Body of pancreas (tissue), 4 donors: Measurements from ENCODE around the gene TBC1D14. TPM values are rescaled to one million over a fixed set of nuclear protein-coding genes. Genes with fewer than 3 reads are reported as not detected.

ENCODE experiments used
- ATAC-seq: fragments of 150-250 bp; one replicate; pipeline ENCODE4 v1.9.1; 2016
- DNase-seq, 4 donors: peaks; one replicate each; pipeline ENCODE4 v3.0.0-alpha.2; 2019
- H3K27ac ChIP-seq, 4 donors: fragments of 200-600 bp; sonication (generic); 1 replicate in 3 of 4; 2 replicates in 1 of 4; pipeline versions ENCODE4 v1.5.1 to v1.6.1; 2016 to 2019; ENCODE audit warnings: mild to moderate bottlenecking in 1 of 4, mixed read lengths in 1 of 4, moderate library complexity in 1 of 4
- H3K27me3 ChIP-seq, 2 donors: fragments of 200-600 bp; sonication (generic); one replicate each; pipeline ENCODE4 v1.6.0; 2016; ENCODE audit warnings: mild to moderate bottlenecking in 1 of 2
- H3K36me3 ChIP-seq, 2 donors: fragments of 200-600 bp; sonication (generic); replicated peaks in 1 of 2; 2 replicates each; pipeline ENCODE4 v1.5.1; 2016; ENCODE audit warnings: low read depth in 2 of 2; ENCODE audit not compliant: insufficient read depth in 1 of 2
- H3K4me1 ChIP-seq: fragments of 200-600 bp; sonication (generic); one replicate; pipeline ENCODE4 v1.6.0; 2016
- H3K4me3 ChIP-seq, 2 donors: fragments of 200-600 bp; sonication (generic); 1 replicate in 1 of 2; 2 replicates in 1 of 2; pipeline ENCODE4 v1.5.1; 2016 to 2019
- H3K9me3 ChIP-seq, 3 donors: fragments of 200-600 bp; sonication (generic); 1 replicate in 2 of 3; 2 replicates in 1 of 3; pipeline ENCODE4 v1.5.1; 2016
- POLR2A ChIP-seq, 3 donors: fragments of 450-650 bp; IDR thresholded peaks; one replicate each; pipeline ENCODE4 v1.6.1; 2016; ENCODE audit warnings: antibody characterized with exemption in 3 of 3, mild to moderate bottlenecking in 2 of 3
- WGBS, 2 donors: methylation state at CpG; one replicate each; pipeline ENCODE4 v1.1.5; 2017; 5-methylcytosine and 5-hydroxymethylcytosine counted together
- intact Hi-C: fragments of 100-400 bp; cut with DNase I; formaldehyde crosslinking; loops from one replicate; pipeline ENCODE4 v1.15.1; 2023
- total RNA-seq, 2 donors: library from RNA; depleted of rRNA; stranded (reverse); fragments of >200 nt; gene quantifications; one replicate each; pipeline ENCODE4 v1.1.0, GENCODE V29; 2016
- TF ChIP-seq, protein P1 (sequence below), 7 experiments: fragments of 450-650 bp in 4 of 7; fragments of 200-600 bp in 3 of 7; sonication (generic) in 3 of 7; IDR thresholded peaks; one replicate each; pipeline ENCODE4 v1.5.1; 2016 to 2019; ENCODE audit warnings: antibody characterized with exemption in 7 of 7

Gene TBC1D14
- total RNA-seq, 2 donors from 2014 or later, result 10.5 to 20.0 TPM

DNA sequence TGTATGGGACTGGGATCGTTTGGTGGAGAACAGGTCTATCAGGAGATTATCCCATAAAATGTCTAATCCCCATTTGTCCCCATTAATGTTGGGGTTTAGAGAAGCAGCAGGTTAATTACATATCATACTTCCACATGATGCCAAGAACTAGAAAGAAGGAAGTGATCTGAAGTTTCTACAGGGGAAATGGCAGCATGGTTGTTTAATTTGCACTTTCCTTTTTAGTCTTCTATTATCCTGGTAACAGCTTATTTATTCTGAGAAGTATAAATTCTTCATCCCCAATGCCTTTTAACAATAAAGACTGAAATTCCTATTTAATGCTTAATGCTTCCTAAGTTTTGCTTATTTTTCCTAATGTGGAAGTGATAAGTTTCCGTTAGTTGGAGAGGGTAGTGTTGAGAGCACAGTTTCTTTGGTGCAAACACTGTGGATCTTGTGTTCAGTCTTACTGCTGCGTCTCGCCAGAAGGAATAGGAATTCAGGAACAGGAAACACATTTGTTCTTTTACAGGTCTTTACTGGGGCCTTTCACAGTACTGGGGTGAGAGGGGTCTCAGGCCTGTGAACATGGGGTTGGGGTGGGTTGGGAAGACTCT, 74.0 kb downstream of the TBC1D14 start:
- 74 to 79% methylated on average over 4 of the region's 4 CpGs for WGBS, 2 donors
- Histone ChIP-seq H3K9me3 (no peaks in the 10 kb centered on the region), H3K27ac (peak overlapping the region in 1 of 4 donors; percentile 5), H3K27me3 (no peaks in the 10 kb centered on the region), H3K4me1 (peaks cover 35% of the 10 kb centered on the region), H3K36me3 (no peaks in the 10 kb centered on the region), H3K4me3 (no peak overlapping the region)
- ATAC-seq (no peak), DNase-seq (no peak)
- intact Hi-C loops, result loop anchor here (5.0 kb wide), 1 partner anchor 71 kb away; no protein-coding TSS in a partner anchor
- TF ChIP-seq POLR2A (IDR thresholded peaks at IDR 0.05), result no peak

DNA sequence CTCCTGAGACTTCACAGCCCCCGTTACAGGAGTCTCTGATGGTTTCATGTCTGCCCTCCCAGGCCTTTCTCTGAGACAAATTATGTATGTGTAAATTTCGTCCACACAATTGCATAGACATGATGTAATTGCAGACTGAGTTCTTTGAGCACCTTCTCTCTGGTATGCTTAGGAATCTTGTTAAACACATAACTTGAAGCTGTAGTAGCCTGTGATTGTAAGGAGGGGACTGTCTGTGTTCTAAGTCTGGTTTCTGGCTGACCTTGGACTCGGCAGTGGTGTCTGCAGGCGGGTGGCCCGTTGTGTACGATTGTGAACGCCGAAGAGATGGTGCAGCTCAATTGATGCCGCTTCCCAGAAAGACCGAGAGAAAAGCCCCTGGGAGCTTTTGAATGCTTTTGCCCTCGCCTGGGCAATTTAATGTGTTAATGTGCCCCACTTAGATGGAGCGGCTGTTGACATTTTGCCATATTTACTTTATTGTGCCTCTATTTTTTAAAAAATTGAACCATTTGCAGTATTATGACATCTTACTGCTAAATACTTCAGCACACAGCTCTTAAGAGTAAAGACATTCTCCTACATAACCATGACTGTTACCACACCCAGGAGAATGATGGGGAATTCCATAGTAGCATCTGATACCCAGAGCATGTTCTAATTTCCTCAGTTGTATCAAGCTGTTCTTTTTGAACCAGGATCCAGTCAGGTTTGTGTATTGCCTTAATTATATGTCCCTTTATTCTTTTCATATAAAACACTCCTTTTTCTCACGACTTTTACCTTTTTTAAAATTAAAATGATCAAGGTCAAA, 75.2 kb downstream of the TBC1D14 start:
- no peaks in the 10 kb centered on the region for H3K27me3 ChIP-seq
- H3K27ac ChIP-seq, result no peak overlapping the region
- ATAC-seq (no peak), DNase-seq (no peak)
- no peak overlapping the region for H3K4me3 ChIP-seq
- peaks cover 43% of the 10 kb centered on the region for H3K4me1 ChIP-seq
- no peaks in the 10 kb centered on the region for H3K9me3 ChIP-seq
- intact Hi-C loops, result loop anchor here (5.0 kb wide), 1 partner anchor 73 kb away; no protein-coding TSS in a partner anchor
- WGBS, 2 donors, result 63 to 64% methylated on average over 13 of the region's 13 CpGs
- TF ChIP-seq POLR2A (IDR thresholded peaks at IDR 0.05), result no peak
- TF ChIP-seq, protein P1, sequence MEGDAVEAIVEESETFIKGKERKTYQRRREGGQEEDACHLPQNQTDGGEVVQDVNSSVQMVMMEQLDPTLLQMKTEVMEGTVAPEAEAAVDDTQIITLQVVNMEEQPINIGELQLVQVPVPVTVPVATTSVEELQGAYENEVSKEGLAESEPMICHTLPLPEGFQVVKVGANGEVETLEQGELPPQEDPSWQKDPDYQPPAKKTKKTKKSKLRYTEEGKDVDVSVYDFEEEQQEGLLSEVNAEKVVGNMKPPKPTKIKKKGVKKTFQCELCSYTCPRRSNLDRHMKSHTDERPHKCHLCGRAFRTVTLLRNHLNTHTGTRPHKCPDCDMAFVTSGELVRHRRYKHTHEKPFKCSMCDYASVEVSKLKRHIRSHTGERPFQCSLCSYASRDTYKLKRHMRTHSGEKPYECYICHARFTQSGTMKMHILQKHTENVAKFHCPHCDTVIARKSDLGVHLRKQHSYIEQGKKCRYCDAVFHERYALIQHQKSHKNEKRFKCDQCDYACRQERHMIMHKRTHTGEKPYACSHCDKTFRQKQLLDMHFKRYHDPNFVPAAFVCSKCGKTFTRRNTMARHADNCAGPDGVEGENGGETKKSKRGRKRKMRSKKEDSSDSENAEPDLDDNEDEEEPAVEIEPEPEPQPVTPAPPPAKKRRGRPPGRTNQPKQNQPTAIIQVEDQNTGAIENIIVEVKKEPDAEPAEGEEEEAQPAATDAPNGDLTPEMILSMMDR (IDR thresholded peaks at IDR 0.05), result no peak
- H3K36me3 ChIP-seq, result no peaks in the 10 kb centered on the region

DNA sequence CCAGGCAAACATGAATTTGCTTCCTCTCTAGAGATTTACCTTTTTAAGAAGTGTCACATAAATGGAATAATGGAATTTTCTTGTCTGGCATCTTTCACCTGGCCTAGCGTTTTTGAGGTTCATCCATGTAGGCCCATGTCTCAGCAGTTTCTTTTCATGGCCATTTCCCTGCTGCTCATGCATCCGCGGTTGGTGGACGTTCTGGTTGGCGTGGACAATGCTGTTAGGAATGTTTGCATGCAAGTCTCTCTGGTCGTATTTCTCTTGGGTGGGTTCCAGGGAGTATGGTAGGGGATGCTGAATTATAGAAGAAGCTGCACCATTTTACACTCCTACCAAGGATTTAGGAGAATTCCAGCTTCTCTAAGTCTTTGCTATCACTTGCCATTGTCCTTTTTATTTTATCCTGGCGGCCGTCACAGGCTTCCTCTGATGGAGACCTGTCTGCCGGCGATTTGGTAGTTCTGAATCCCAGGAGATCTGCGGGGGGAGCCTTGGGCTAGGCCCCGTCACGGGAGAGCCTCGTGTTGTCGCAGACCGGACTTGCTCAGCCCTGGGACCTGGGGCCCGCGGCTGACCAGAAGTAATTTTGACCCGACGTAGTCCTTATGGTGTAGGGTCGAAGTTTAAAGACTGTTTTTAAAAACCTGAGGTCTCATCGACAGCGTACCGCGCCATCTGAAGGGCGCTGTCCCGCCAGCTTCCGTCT, 76.6 kb downstream of the TBC1D14 start:
- peak in 2 of 4 donors; percentile 45 to 46 for DNase-seq
- H3K27ac ChIP-seq, result peak overlapping the region; percentile 85 to 97 (median 90)
- ATAC-seq, result peak; percentile 25
- TF ChIP-seq, protein P1 (IDR thresholded peaks at IDR 0.05), result no peak
- TF ChIP-seq POLR2A (IDR thresholded peaks at IDR 0.05), result no peak
- no peaks in the 10 kb centered on the region for H3K27me3 ChIP-seq
- H3K4me3 ChIP-seq, result peak overlapping the region; percentile 27 to 46
- H3K9me3 ChIP-seq, result no peaks in the 10 kb centered on the region
- no peaks in the 10 kb centered on the region for H3K36me3 ChIP-seq
- intact Hi-C loops, result no loop called here
- 2 to 3% methylated on average over 18 to 28 of the region's 28 CpGs for WGBS, 2 donors
- H3K4me1 ChIP-seq, result peaks cover 44% of the 10 kb centered on the region

DNA sequence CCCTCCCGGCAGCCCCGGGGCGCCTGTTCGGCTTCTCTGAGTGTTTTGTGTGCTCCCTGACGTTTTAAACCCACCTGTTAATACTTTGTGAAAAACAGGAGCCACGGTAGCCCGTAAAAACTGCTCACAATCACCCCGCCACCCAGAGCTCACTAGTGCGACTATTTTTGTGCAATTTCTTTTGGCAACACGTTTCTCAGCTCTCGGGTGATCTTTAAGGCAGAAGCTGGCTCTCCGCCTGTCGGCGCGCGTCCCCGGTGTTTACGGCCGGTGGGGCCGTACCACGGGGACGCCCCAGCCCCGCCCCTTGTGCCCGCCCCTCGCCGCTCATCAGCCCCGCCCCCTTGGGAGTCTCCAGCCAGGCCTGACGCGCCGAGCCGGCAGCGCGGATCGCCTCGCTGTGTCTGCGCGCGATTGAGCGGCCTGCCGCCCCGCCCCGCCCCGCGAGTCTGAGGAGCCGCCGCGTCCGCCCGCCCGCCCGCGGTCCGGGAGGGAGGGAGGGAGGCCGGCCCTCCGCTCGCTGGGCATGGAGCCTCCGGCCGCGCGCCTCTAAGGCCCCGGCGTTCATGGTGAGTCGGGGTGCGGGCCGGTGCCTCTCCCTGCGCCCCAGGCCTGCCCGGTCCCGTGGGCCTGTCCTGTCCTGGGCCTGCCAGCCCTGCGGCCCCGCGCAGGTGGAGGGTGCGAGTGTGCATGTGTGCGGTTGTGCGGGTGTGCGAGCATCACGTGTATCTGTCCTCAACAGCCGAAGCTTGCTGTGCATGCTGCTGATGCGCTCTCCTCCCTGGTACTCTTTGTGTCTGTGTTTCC, 77.4 kb downstream of the TBC1D14 start:
- TF ChIP-seq POLR2A (IDR thresholded peaks at IDR 0.05), result peak; percentile 28 to 83 (median 81)
- TF ChIP-seq, protein P1 (IDR thresholded peaks at IDR 0.05), result peak in 2 of 7 experiments; percentile 14 to 37
- intact Hi-C loops, result no loop called here
- 0% methylated on average over 8 to 43 of the region's 78 CpGs for WGBS, 2 donors

More for the DNA sequence above, 77.4 kb downstream of the TBC1D14 start:
- no peaks in the 10 kb centered on the region for H3K9me3 ChIP-seq
- DNase-seq (peak; percentile 95 to 96 (median 95)), ATAC-seq (peak; percentile 97)
- H3K27me3 ChIP-seq, result no peaks in the 10 kb centered on the region
- H3K4me1 ChIP-seq, result peaks cover 51% of the 10 kb centered on the region
- no peaks in the 10 kb centered on the region for H3K36me3 ChIP-seq
- peak overlapping the region; percentile 85 to 97 (median 90) for H3K27ac ChIP-seq
- H3K4me3 ChIP-seq, result peak overlapping the region; percentile 44 to 78
